ENCODE results near the gene PDX1.

Gene PDX1

GRCh38 chr13:27969082-27969865 is 49.5 kb downstream of the PDX1 start, which contains the start of gene CDX2:
Gene CDX2 (minus strand): TSS chr13:27969315. CDS start chr13:27969006, 309 bp downstream.
- no peaks in the 10 kb centered on the region for H3K27me3 ChIP-seq (ENCODE audit: low read length)
- H4K20me1 ChIP-seq (ENCODE audit: low read depth, low read length) = no peaks in the 10 kb centered on the region
- H3K9me2 ChIP-seq (replicated peaks; ENCODE audit: insufficient read depth, low read length) = no peaks in the 10 kb centered on the region
- H3K36me3 ChIP-seq (ENCODE audit: low read length) = no peaks in the 10 kb centered on the region
- no peak within 1 kb of the TSS for H2AFZ ChIP-seq (ENCODE audit: low read depth, low read length, severe bottlenecking)
- no peaks in the 10 kb centered on the region for H3F3A ChIP-seq (ENCODE audit: insufficient read depth)
- H3K79me2 ChIP-seq (ENCODE audit: insufficient read depth, low read length) = no peaks in the 10 kb centered on the region
- no peaks in the 10 kb centered on the region for H3K9me3 ChIP-seq (ENCODE audit: insufficient read depth, low read length)
- H3K4me3 ChIP-seq (ENCODE audit: insufficient read depth, low read length, poor library complexity, severe bottlenecking) = no peak within 1 kb of the TSS
- no peak within 1 kb of the TSS for H3K27ac ChIP-seq (ENCODE audit: low read depth, low read length)
- no peak within 1 kb of the TSS for H3K9ac ChIP-seq (ENCODE audit: low read length)
- no peak within 1 kb of the TSS for H3K4me2 ChIP-seq (ENCODE audit: low read depth, low read length, poor library complexity, severe bottlenecking)
- TF ChIP-seq EZH2phosphoT487 (conservative IDR thresholded peaks at IDR 0.05; ENCODE audit: low read length) = no peak
- TF ChIP-seq CTCF (IDR thresholded peaks at IDR 0.05; ENCODE audit: insufficient read depth, low read length, poor library complexity, severe bottlenecking) = no peak

- no peak overlapping the region for H2AFZ ChIP-seq (ENCODE audit: low read depth, low read length, severe bottlenecking)
- H3K9ac ChIP-seq (ENCODE audit: low read length) = no peak overlapping the region
- no peaks in the 10 kb centered on the region for H3K79me2 ChIP-seq (ENCODE audit: insufficient read depth, low read length)
- H4K20me1 ChIP-seq (ENCODE audit: low read depth, low read length) = no peaks in the 10 kb centered on the region
- H3K4me2 ChIP-seq (ENCODE audit: low read depth, low read length, poor library complexity, severe bottlenecking) = no peak overlapping the region
- no peaks in the 10 kb centered on the region for H3K27me3 ChIP-seq (ENCODE audit: low read length)
- H3K9me2 ChIP-seq (replicated peaks; ENCODE audit: insufficient read depth, low read length) = no peaks in the 10 kb centered on the region
- no peaks in the 10 kb centered on the region for H3F3A ChIP-seq (ENCODE audit: insufficient read depth)
- no peaks in the 10 kb centered on the region for H3K36me3 ChIP-seq (ENCODE audit: low read length)
- H3K27ac ChIP-seq (ENCODE audit: low read depth, low read length) = no peak overlapping the region
- H3K4me3 ChIP-seq (ENCODE audit: insufficient read depth, low read length, poor library complexity, severe bottlenecking) = no peak overlapping the region
- TF ChIP-seq CTCF (IDR thresholded peaks at IDR 0.05; ENCODE audit: insufficient read depth, low read length, poor library complexity, severe bottlenecking) (no peak), EZH2phosphoT487 (conservative IDR thresholded peaks at IDR 0.05; ENCODE audit: low read length) (no peak)
- H3K9me3 ChIP-seq (ENCODE audit: insufficient read depth, low read length) = no peaks in the 10 kb centered on the region
These were observed 50.0 kb downstream of the PDX1 start for GRCh38 chr13:27969866-27970229.

- Histone ChIP-seq H3F3A (ENCODE audit: insufficient read depth) (no peaks in the 10 kb centered on the region), H3K36me3 (ENCODE audit: low read length) (no peaks in the 10 kb centered on the region), H4K20me1 (ENCODE audit: low read depth, low read length) (no peaks in the 10 kb centered on the region), H3K4me2 (ENCODE audit: low read depth, low read length, poor library complexity, severe bottlenecking) (no peak overlapping the region), H3K9ac (ENCODE audit: low read length) (no peak overlapping the region), H3K27ac (ENCODE audit: low read depth, low read length) (no peak overlapping the region), H3K9me2 (replicated peaks; ENCODE audit: insufficient read depth, low read length) (no peaks in the 10 kb centered on the region), H3K4me3 (ENCODE audit: insufficient read depth, low read length, poor library complexity, severe bottlenecking) (no peak overlapping the region), H3K79me2 (ENCODE audit: insufficient read depth, low read length) (no peaks in the 10 kb centered on the region), H3K9me3 (ENCODE audit: insufficient read depth, low read length) (no peaks in the 10 kb centered on the region), H3K27me3 (ENCODE audit: low read length) (no peaks in the 10 kb centered on the region), H2AFZ (ENCODE audit: low read depth, low read length, severe bottlenecking) (no peak overlapping the region)
- no peak for TF ChIP-seq CTCF (IDR thresholded peaks at IDR 0.05; ENCODE audit: insufficient read depth, low read length, poor library complexity, severe bottlenecking)
- no peak for TF ChIP-seq EZH2phosphoT487 (conservative IDR thresholded peaks at IDR 0.05; ENCODE audit: low read length)
These were observed 50.8 kb downstream of the PDX1 start for GRCh38 chr13:27970382-27971235.

All from SU-DHL-6 (cell line).